Trophoblast cell (in vitro differentiated cells and primary cell): ENCODE results near the gene CSMD2.

Experiments used
- DNase-seq, 2 donors: peaks; one replicate each; pipeline ENCODE4 v3.0.0-alpha.2; 2016
- H2AFZ ChIP-seq: 2 replicates; pipeline ENCODE4 v1.6.1; 2013; ENCODE audit warnings: low read length, moderate library complexity, mild to moderate bottlenecking; ENCODE audit not compliant: insufficient read depth, poor library complexity
- H2AK5ac ChIP-seq: 2 replicates; pipeline ENCODE4 v1.6.1; 2013; ENCODE audit warnings: mild to moderate bottlenecking, low read length
- H2BK120ac ChIP-seq: 2 replicates; pipeline ENCODE4 v1.6.1; 2013; ENCODE audit warnings: low read length, mild to moderate bottlenecking, moderate library complexity; ENCODE audit not compliant: insufficient read depth, poor library complexity
- H2BK12ac ChIP-seq: 2 replicates; pipeline ENCODE4 v1.6.1; 2013; ENCODE audit warnings: mild to moderate bottlenecking, low read length, moderate library complexity
- H2BK5ac ChIP-seq: 2 replicates; pipeline ENCODE4 v1.6.1; 2013; ENCODE audit warnings: low read length, low read depth, moderate library complexity, mild to moderate bottlenecking; ENCODE audit not compliant: poor library complexity
- H3K14ac ChIP-seq: 2 replicates; pipeline ENCODE4 v1.6.1; 2013; ENCODE audit warnings: mild to moderate bottlenecking, low read length
- H3K18ac ChIP-seq: 2 replicates; pipeline ENCODE4 v1.6.1; 2013; ENCODE audit warnings: mild to moderate bottlenecking, low read length
- H3K23ac ChIP-seq: 2 replicates; pipeline ENCODE4 v1.6.1; 2013; ENCODE audit warnings: low read length
- H3K27ac ChIP-seq: 2 replicates; pipeline ENCODE4 v1.5.1; 2013; ENCODE audit warnings: low read depth, mild to moderate bottlenecking, inconsistent platforms, low read length, moderate library complexity
- H3K27me3 ChIP-seq: 2 replicates; pipeline ENCODE4 v1.6.1; 2013; ENCODE audit warnings: inconsistent platforms, mild to moderate bottlenecking, low read length, moderate library complexity; ENCODE audit not compliant: insufficient read depth
- H3K36me3 ChIP-seq, 2 experiments: 1 replicate in 1 of 2; 2 replicates in 1 of 2; pipeline ENCODE4 v1.6.1; 2013; ENCODE audit warnings: low read length in 2 of 2, mild to moderate bottlenecking in 2 of 2, moderate library complexity in 1 of 2; ENCODE audit not compliant: insufficient read depth in 2 of 2, control insufficient read depth in 1 of 2
- H3K4ac ChIP-seq: 2 replicates; pipeline ENCODE4 v1.6.1; 2013; ENCODE audit warnings: low read depth, mild to moderate bottlenecking, low read length, moderate library complexity
- H3K4me1 ChIP-seq, 2 experiments: 1 replicate in 1 of 2; 2 replicates in 1 of 2; pipeline ENCODE4 v1.6.1; 2013; ENCODE audit warnings: low read length in 2 of 2, mild to moderate bottlenecking in 2 of 2, moderate library complexity in 1 of 2; ENCODE audit not compliant: insufficient read depth in 2 of 2, control insufficient read depth in 1 of 2
- H3K4me2 ChIP-seq: 2 replicates; pipeline ENCODE4 v1.6.1; 2013; ENCODE audit warnings: inconsistent platforms, mild to moderate bottlenecking, low read length, moderate library complexity
- H3K4me3 ChIP-seq: 2 replicates; pipeline ENCODE4 v1.5.1; 2013; ENCODE audit warnings: mild to moderate bottlenecking, low read depth, low read length, inconsistent platforms
- H3K79me1 ChIP-seq: one replicate; pipeline ENCODE4 v1.6.1; 2013; ENCODE audit warnings: low read length
- H3K79me2 ChIP-seq: 2 replicates; pipeline ENCODE4 v1.6.1; 2013; ENCODE audit warnings: low read length, mild to moderate bottlenecking; ENCODE audit not compliant: control insufficient read depth, insufficient read depth, poor library complexity
- H3K9ac ChIP-seq: 2 replicates; pipeline ENCODE4 v1.6.1; 2013; ENCODE audit warnings: mild to moderate bottlenecking, low read length
- H3K9me3 ChIP-seq: 2 replicates; pipeline ENCODE4 v1.6.1; 2013; ENCODE audit warnings: low read depth, mild to moderate bottlenecking, control low read depth, inconsistent platforms, low read length; ENCODE audit not compliant: insufficient read depth
- H4K12ac ChIP-seq: 2 replicates; pipeline ENCODE4 v1.6.1; 2013; ENCODE audit warnings: low read depth, mild to moderate bottlenecking, low read length, moderate library complexity
- H4K8ac ChIP-seq: 2 replicates; pipeline ENCODE4 v1.6.1; 2013; ENCODE audit warnings: low read depth, mild to moderate bottlenecking, low read length, moderate library complexity
- H4K91ac ChIP-seq: one replicate; pipeline ENCODE4 v1.6.1; 2013; ENCODE audit warnings: low read depth, mild to moderate bottlenecking, low read length, moderate library complexity
- WGBS: extraction: QIAGEN DNeasy Blood & Tissue Kit; methylation state at CpG from one replicate; pipeline ENCODE4 v1.1.7; 2013; ENCODE audit warnings: missing lambda C conversion rate; ENCODE audit not compliant: insufficient read length, insufficient coverage; ENCODE audit errors: extremely low coverage; 5-methylcytosine and 5-hydroxymethylcytosine counted together

Gene CSMD2

GRCh38 chr1:33666616-33667015 lies 498.4 kb downstream of the CSMD2 start:
- Histone ChIP-seq H3K79me2 (no peaks in the 10 kb centered on the region), H4K12ac (no peak overlapping the region), H3K36me3 (no peaks in the 10 kb centered on the region), H3K4ac (no peak overlapping the region), H3K14ac (no peak overlapping the region), H3K23ac (no peak overlapping the region), H3K9ac (no peak overlapping the region), H2AK5ac (no peak overlapping the region), H3K18ac (no peak overlapping the region), H3K79me1 (no peaks in the 10 kb centered on the region), H2AFZ (no peak overlapping the region), H3K27ac (no peak overlapping the region), H3K9me3 (peaks cover 8% of the 10 kb centered on the region), H3K27me3 (no peaks in the 10 kb centered on the region), H4K8ac (no peak overlapping the region), H3K4me1 (no peaks in the 10 kb centered on the region), H2BK5ac (no peak overlapping the region), H3K4me2 (no peak overlapping the region), H3K4me3 (no peak overlapping the region), H2BK12ac (no peak overlapping the region), H2BK120ac (no peak overlapping the region), H4K91ac (no peak overlapping the region)
- no peak for DNase-seq
- no CpG with 5 or more reads among the region's 5 CpGs for WGBS

- Histone ChIP-seq H4K8ac (no peak overlapping the region), H3K27ac (no peak overlapping the region), H3K23ac (no peak overlapping the region), H3K14ac (no peak overlapping the region), H3K79me1 (no peaks in the 10 kb centered on the region), H3K27me3 (no peaks in the 10 kb centered on the region), H3K9me3 (peaks cover 1% of the 10 kb centered on the region), H2AK5ac (no peak overlapping the region), H3K4me2 (no peak overlapping the region), H2BK120ac (no peak overlapping the region), H2AFZ (no peak overlapping the region), H3K4me3 (no peak overlapping the region), H2BK12ac (no peak overlapping the region), H4K12ac (no peak overlapping the region), H3K79me2 (no peaks in the 10 kb centered on the region), H2BK5ac (no peak overlapping the region), H3K18ac (no peak overlapping the region), H3K36me3 (no peaks in the 10 kb centered on the region), H3K4me1 (no peaks in the 10 kb centered on the region), H4K91ac (no peak overlapping the region), H3K4ac (no peak overlapping the region), H3K9ac (no peak overlapping the region)
- WGBS, result no CpG with 5 or more reads among the region's 6 CpGs
- no peak for DNase-seq
Measured at GRCh38 chr1:33661811-33662454, 503.1 kb downstream of the CSMD2 start.

- no peaks in the 10 kb centered on the region for H3K79me2 ChIP-seq
- no peak overlapping the region for H3K18ac ChIP-seq
- no peak overlapping the region for H3K23ac ChIP-seq
- DNase-seq, result no peak
- no peaks in the 10 kb centered on the region for H3K79me1 ChIP-seq
- no peak overlapping the region for H4K8ac ChIP-seq
- H3K9ac ChIP-seq, result no peak overlapping the region
- no peak overlapping the region for H2BK120ac ChIP-seq
- WGBS, result no CpG with 5 or more reads among the region's 8 CpGs
- no peak overlapping the region for H3K4ac ChIP-seq
- H2BK12ac ChIP-seq, result no peak overlapping the region
- peaks cover 1% of the 10 kb centered on the region for H3K9me3 ChIP-seq
- H3K27ac ChIP-seq, result no peak overlapping the region
- H3K36me3 ChIP-seq, result no peaks in the 10 kb centered on the region
- H2AFZ ChIP-seq, result no peak overlapping the region
- H3K4me3 ChIP-seq, result no peak overlapping the region
- no peak overlapping the region for H2BK5ac ChIP-seq
- H4K91ac ChIP-seq, result no peak overlapping the region
- no peak overlapping the region for H3K14ac ChIP-seq
- H4K12ac ChIP-seq, result no peak overlapping the region
- H2AK5ac ChIP-seq, result no peak overlapping the region
- no peaks in the 10 kb centered on the region for H3K4me1 ChIP-seq
- no peaks in the 10 kb centered on the region for H3K27me3 ChIP-seq
- H3K4me2 ChIP-seq, result no peak overlapping the region
Measured at GRCh38 chr1:33660956-33661355, 504.1 kb downstream of the CSMD2 start.

- no peaks in the 10 kb centered on the region for H3K79me1 ChIP-seq
- no peak overlapping the region for H3K23ac ChIP-seq
- H3K14ac ChIP-seq, result no peak overlapping the region
- H4K12ac ChIP-seq, result no peak overlapping the region
- H3K27me3 ChIP-seq, result no peaks in the 10 kb centered on the region
- peaks cover 1% of the 10 kb centered on the region for H3K9me3 ChIP-seq
- H2BK5ac ChIP-seq, result no peak overlapping the region
- H2AK5ac ChIP-seq, result no peak overlapping the region
- no peaks in the 10 kb centered on the region for H3K36me3 ChIP-seq
- no peak overlapping the region for H3K9ac ChIP-seq
- H3K27ac ChIP-seq, result no peak overlapping the region
- DNase-seq, result no peak
- H4K8ac ChIP-seq, result no peak overlapping the region
- no peaks in the 10 kb centered on the region for H3K79me2 ChIP-seq
- no peak overlapping the region for H4K91ac ChIP-seq
- no peak overlapping the region for H2BK12ac ChIP-seq
- H2AFZ ChIP-seq, result no peak overlapping the region
- no peak overlapping the region for H3K4me3 ChIP-seq
- no peaks in the 10 kb centered on the region for H3K4me1 ChIP-seq
- H3K4me2 ChIP-seq, result no peak overlapping the region
- H3K18ac ChIP-seq, result no peak overlapping the region
- no CpG with 5 or more reads among the region's 5 CpGs for WGBS
- no peak overlapping the region for H2BK120ac ChIP-seq
- H3K4ac ChIP-seq, result no peak overlapping the region
Measured at GRCh38 chr1:33660244-33660643, 504.8 kb downstream of the CSMD2 start.
